OCI-LY3 (cell line): ENCODE results near the gene KLK11.

Experiments used
- EZH2phosphoT487 ChIP-seq: fragments of 200-600 bp; shearing (Covaris generic); IDR thresholded peaks from 2 replicates; pipeline ENCODE4 v1.6.1; 2018; ENCODE audit warnings: antibody characterized with exemption, mixed run types, low read depth
- TF ChIP-seq, protein P1 (sequence below): fragments of 200-600, 300-600 bp; sonication (generic); IDR thresholded peaks from 2 replicates; pipeline ENCODE4 v1.5.1; 2014; ENCODE audit warnings: antibody characterized with exemption, low read length, low read depth

DNA sequence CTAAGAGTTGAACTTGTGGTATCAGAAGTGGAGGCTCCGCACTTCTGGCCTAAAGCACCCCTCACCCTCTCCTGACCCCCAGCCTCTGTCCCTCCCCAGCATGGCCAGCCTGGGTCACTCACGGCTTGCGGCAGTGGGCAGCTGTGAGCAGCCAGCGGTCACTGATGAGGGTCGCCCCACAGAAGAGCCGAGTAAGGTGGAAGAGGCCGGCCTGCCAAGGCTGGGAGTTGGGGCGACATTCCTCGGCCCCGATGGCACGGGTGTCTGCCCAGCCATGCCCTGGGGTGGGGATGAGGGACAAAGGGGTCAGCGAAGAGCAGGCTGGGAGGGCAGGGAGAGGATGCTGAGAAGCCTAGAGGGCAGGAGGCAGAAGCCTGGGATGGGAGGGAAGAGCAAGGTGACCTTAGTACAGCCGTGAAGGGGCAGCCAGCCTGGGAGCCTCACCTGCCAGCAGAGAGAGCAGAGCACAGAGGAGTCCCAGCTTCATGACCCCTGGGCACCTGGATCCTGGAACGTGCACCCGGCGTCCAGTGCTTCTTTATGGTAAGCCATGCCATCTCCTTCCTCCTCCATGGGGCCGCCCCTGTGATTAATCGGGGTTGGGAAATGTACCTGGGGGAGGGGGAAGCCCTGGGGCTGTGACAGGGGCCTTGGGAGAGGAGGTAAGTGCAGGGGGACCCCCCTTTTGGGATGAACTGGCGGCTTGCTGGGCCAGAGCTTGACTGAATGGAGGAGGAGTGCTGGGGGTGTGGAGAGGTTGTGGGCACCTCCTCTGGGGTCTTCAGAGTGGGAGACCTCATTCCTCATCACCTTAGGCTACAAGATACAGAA is 17.1 kb downstream of the KLK11 start:
- TF ChIP-seq, protein P1, sequence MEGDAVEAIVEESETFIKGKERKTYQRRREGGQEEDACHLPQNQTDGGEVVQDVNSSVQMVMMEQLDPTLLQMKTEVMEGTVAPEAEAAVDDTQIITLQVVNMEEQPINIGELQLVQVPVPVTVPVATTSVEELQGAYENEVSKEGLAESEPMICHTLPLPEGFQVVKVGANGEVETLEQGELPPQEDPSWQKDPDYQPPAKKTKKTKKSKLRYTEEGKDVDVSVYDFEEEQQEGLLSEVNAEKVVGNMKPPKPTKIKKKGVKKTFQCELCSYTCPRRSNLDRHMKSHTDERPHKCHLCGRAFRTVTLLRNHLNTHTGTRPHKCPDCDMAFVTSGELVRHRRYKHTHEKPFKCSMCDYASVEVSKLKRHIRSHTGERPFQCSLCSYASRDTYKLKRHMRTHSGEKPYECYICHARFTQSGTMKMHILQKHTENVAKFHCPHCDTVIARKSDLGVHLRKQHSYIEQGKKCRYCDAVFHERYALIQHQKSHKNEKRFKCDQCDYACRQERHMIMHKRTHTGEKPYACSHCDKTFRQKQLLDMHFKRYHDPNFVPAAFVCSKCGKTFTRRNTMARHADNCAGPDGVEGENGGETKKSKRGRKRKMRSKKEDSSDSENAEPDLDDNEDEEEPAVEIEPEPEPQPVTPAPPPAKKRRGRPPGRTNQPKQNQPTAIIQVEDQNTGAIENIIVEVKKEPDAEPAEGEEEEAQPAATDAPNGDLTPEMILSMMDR: no peak
- no peak for TF ChIP-seq EZH2phosphoT487
